ENCODE results near the gene KCNIP2.

- TF ChIP-seq POLR2A (IDR thresholded peaks at IDR 0.05) (no peak), CTCF (IDR thresholded peaks at IDR 0.05) (no peak), POLR2AphosphoS5 (IDR thresholded peaks at IDR 0.05) (no peak)
These were observed 64.6 kb downstream of the KCNIP2 start for GRCh38 chr10:101778781-101779543.
